PC-9 (cell line): ENCODE measurements around the gene ERICH2. TPM values are rescaled to one million over a fixed set of nuclear protein-coding genes. Genes with fewer than 3 reads are reported as not detected.
A peak's percentile ranks its signal among the peaks of the same experiment; 100 is the strongest.
"Not testable (repeated sequence)": the region's sequence is repeated elsewhere in the genome, so short reads cannot be mapped to it uniquely, and the experiment has no call there.

Experiments
- BruUV-seq: library from RNA; stranded (reverse); fragments of 400-500 nt; replicated peaks from 2 replicates; lab custom pipeline; 2021; lab: Mats Ljungman, UMichigan
- CTCF ChIA-PET: fragments of 300-600 bp; sonication (Branson Sonifier 250); formaldehyde crosslinking; loops from one replicate; lab custom pipeline; 2022; ENCODE audit warnings: antibody characterized with exemption; lab: Charles Lee
- POLR2A ChIA-PET: fragments of 300-600 bp; sonication (Branson Sonifier 250); formaldehyde crosslinking; loops from one replicate; lab custom pipeline; 2022; ENCODE audit warnings: antibody characterized with exemption; ENCODE audit not compliant: unreplicated experiment; lab: Charles Lee
- DNase-seq, 2 experiments: peaks; one replicate each; pipeline versions ENCODE4 v3.0.0 to v3.0.0-alpha.2; 2015 to 2022; ENCODE audit warnings: mixed read lengths in 1 of 2
- H2AFZ ChIP-seq: fragments of 200-600 bp; sonication (generic); 2 replicates; pipeline ENCODE4 v1.8.1; 2017; ENCODE audit warnings: antibody characterized with exemption
- H3F3A ChIP-seq: fragments of 200-600 bp; sonication (generic); 2 replicates; pipeline ENCODE4 v1.8.1; 2017; ENCODE audit warnings: antibody characterized with exemption, mild to moderate bottlenecking, low read depth; ENCODE audit not compliant: insufficient read depth
- H3K27ac ChIP-seq: fragments of 200-600 bp; sonication (generic); 2 replicates; pipeline ENCODE4 v1.6.1; 2016; ENCODE audit warnings: mixed run types
- H3K27me3 ChIP-seq: fragments of 200-600 bp; sonication (generic); 2 replicates; pipeline ENCODE4 v1.6.1; 2016; ENCODE audit warnings: low read depth, mixed run types; ENCODE audit not compliant: insufficient read depth
- H3K36me3 ChIP-seq: fragments of 200-600 bp; sonication (generic); 2 replicates; pipeline ENCODE4 v1.6.1; 2016; ENCODE audit warnings: low read depth, mixed run types
- H3K4me1 ChIP-seq: fragments of 200-600 bp; sonication (generic); replicated peaks from 2 replicates; pipeline ENCODE4 v1.6.1; 2016; ENCODE audit warnings: mixed run types; ENCODE audit not compliant: insufficient read depth
- H3K4me2 ChIP-seq: fragments of 200-600 bp; sonication (generic); 2 replicates; pipeline ENCODE4 v1.6.1; 2017; ENCODE audit warnings: mixed run types
- H3K4me3 ChIP-seq: fragments of 200-600 bp; sonication (generic); 2 replicates; pipeline ENCODE4 v1.6.1; 2016; ENCODE audit warnings: mixed run types
- H3K79me2 ChIP-seq: fragments of 200-600 bp; sonication (generic); 2 replicates; pipeline ENCODE4 v1.6.1; 2017; ENCODE audit warnings: low read depth, mixed run types
- H3K9me2 ChIP-seq: fragments of 200-600 bp; sonication (generic); 2 replicates; pipeline ENCODE4 v1.8.1; 2017; ENCODE audit warnings: mild to moderate bottlenecking; ENCODE audit not compliant: insufficient read depth
- H3K9me3 ChIP-seq: fragments of 200-600 bp; sonication (generic); 2 replicates; pipeline ENCODE4 v1.8.1; 2016; ENCODE audit warnings: low read depth; ENCODE audit not compliant: insufficient read depth
- H4K20me1 ChIP-seq: fragments of 200-600 bp; sonication (generic); 2 replicates; pipeline ENCODE4 v1.8.1; 2017; ENCODE audit not compliant: insufficient read depth
- CTCF ChIP-seq: fragments of 200-600 bp; sonication (generic); conservative IDR thresholded peaks from 2 replicates; pipeline ENCODE4 v1.6.1; 2017; ENCODE audit warnings: mixed run types, antibody characterized with exemption, mild to moderate bottlenecking, moderate library complexity
- EZH2 ChIP-seq: fragments of 200-600 bp; sonication (generic); IDR thresholded peaks from 2 replicates; pipeline ENCODE4 v1.8.0; 2017; ENCODE audit warnings: antibody characterized with exemption, low read depth
- intact Hi-C: fragments of 100-400 bp; cut with micrococcal nuclease; formaldehyde crosslinking; loops from one replicate; pipeline ENCODE4 v1.10.0; 2022; ENCODE audit not compliant: unreplicated experiment
- total RNA-seq: library from RNA; stranded (reverse); gene quantifications from 2 replicates; pipeline ENCODE4 v1.2.3, GENCODE V29; 2021

The ERICH2 gene
- total RNA-seq, 1 experiment from 2014 or later, result 2.0 TPM

- H3K4me3 ChIP-seq, result no peak overlapping the region
- intact Hi-C loops, result no loop called here
- no peak for DNase-seq
These were observed 25.8 kb upstream of the ERICH2 start for GRCh38 chr2:170744248-170745002.

GRCh38 chr2:170745305-170745704, 24.9 kb upstream of the ERICH2 start:
- Histone ChIP-seq H3K9me3 (no peaks in the 10 kb centered on the region), H3K36me3 (no peaks in the 10 kb centered on the region), H3K4me3 (no peak overlapping the region), H3K27me3 (no peaks in the 10 kb centered on the region), H3K9me2 (no peaks in the 10 kb centered on the region), H3K27ac (no peak overlapping the region), H3K4me2 (no peak overlapping the region), H2AFZ (no peak overlapping the region), H4K20me1 (no peaks in the 10 kb centered on the region), H3F3A (no peaks in the 10 kb centered on the region), H3K4me1 (no peaks in the 10 kb centered on the region), H3K79me2 (no peaks in the 10 kb centered on the region)
- TF ChIP-seq CTCF, result no peak
- TF ChIP-seq EZH2, result no peak
- DNase-seq, result no peak
- intact Hi-C loops, result no loop called here
- ChIA-PET CTCF (no interaction called here), POLR2A (no interaction called here)
- no TSS peak for BruUV-seq

More at GRCh38 chr2:170744248-170745002, 25.8 kb upstream of the ERICH2 start:
- Histone ChIP-seq H3K9me3 (no peaks in the 10 kb centered on the region), H3K4me1 (peaks cover 5% of the 10 kb centered on the region), H3K27me3 (no peaks in the 10 kb centered on the region), H3K27ac (no peak overlapping the region), H3K9me2 (no peaks in the 10 kb centered on the region), H3F3A (peaks cover 3% of the 10 kb centered on the region), H4K20me1 (no peaks in the 10 kb centered on the region), H3K4me2 (no peak overlapping the region), H2AFZ (no peak overlapping the region), H3K36me3 (no peaks in the 10 kb centered on the region), H3K79me2 (no peaks in the 10 kb centered on the region)
- TSS peak; percentile 17 for BruUV-seq
- CTCF ChIA-PET, result no interaction called here
- POLR2A ChIA-PET, result no interaction called here
- TF ChIP-seq EZH2, result no peak
- TF ChIP-seq CTCF, result no peak

- H3K9me3 ChIP-seq, result no peaks in the 10 kb centered on the region
- H3K27me3 ChIP-seq, result no peaks in the 10 kb centered on the region
- H3K9me2 ChIP-seq, result no peaks in the 10 kb centered on the region
- no peaks in the 10 kb centered on the region for H3K79me2 ChIP-seq
- H4K20me1 ChIP-seq, result no peaks in the 10 kb centered on the region
- H3K27ac ChIP-seq, result no peak overlapping the region
- no peaks in the 10 kb centered on the region for H3F3A ChIP-seq
- CTCF ChIA-PET, result interaction anchor here (0.6 to 0.7 kb wide), 2 partner anchors 177 to 350 kb away, joined by 3 to 9 read pairs; no protein-coding TSS in a partner anchor
- no peak overlapping the region; the same call in 1 of the 2 replicates for H3K4me2 ChIP-seq
- TF ChIP-seq EZH2, result no peak
- TF ChIP-seq CTCF, result no peak
- H3K36me3 ChIP-seq, result no peaks in the 10 kb centered on the region
- no TSS peak for BruUV-seq
- DNase-seq, result peak in 1 of 2 experiments; percentile 77
- intact Hi-C loops, result no loop called here
- H3K4me1 ChIP-seq, result no peaks in the 10 kb centered on the region
- POLR2A ChIA-PET, result no interaction called here
- H2AFZ ChIP-seq, result no peak overlapping the region
- H3K4me3 ChIP-seq, result no peak overlapping the region
These were observed 22.3 kb upstream of the ERICH2 start for GRCh38 chr2:170747921-170748320.

- H2AFZ ChIP-seq, H4K20me1 ChIP-seq, H3K36me3 ChIP-seq, DNase-seq, H3K9me2 ChIP-seq, H3K27ac ChIP-seq, H3K79me2 ChIP-seq, H3K9me3 ChIP-seq, H3K4me2 ChIP-seq, POLR2A ChIA-PET, H3K27me3 ChIP-seq, H3F3A ChIP-seq, BruUV-seq, H3K4me3 ChIP-seq, intact Hi-C loops, CTCF ChIA-PET, H3K4me1 ChIP-seq: not testable (repeated sequence)
These were observed 18.6 kb upstream of the ERICH2 start for GRCh38 chr2:170751555-170751954.
